GM18526 (cell line): ENCODE results near the gene LCN1.

Experiments used
- POLR2A ChIP-seq: IDR thresholded peaks from 3 replicates; pipeline ENCODE4 v1.6.1; 2011; ENCODE audit not compliant: insufficient read length; ENCODE audit errors: extremely low read depth

The LCN1 gene

GRCh38 chr9:135499326-135500070 is 21.7 kb upstream of the LCN1 start:
- no peak for TF ChIP-seq POLR2A

GRCh38 chr9:135500071-135500524 is 21.1 kb upstream of the LCN1 start:
- no peak for TF ChIP-seq POLR2A

- peak; percentile 82 for TF ChIP-seq POLR2A
These were observed 20.5 kb upstream of the LCN1 start, which contains the start of gene MRPS2 for GRCh38 chr9:135500525-135501260. Gene MRPS2, plus strand, starts transcription at chr9:135500682. Its CDS starts 29 bp downstream, at chr9:135500711.

- no peak for TF ChIP-seq POLR2A
These were observed 19.7 kb upstream of the LCN1 start for GRCh38 chr9:135501261-135502167.

- no peak for TF ChIP-seq POLR2A
These were observed 18.9 kb upstream of the LCN1 start for GRCh38 chr9:135502168-135502872.

- no peak for TF ChIP-seq POLR2A
These were observed 18.3 kb upstream of the LCN1 start for GRCh38 chr9:135502873-135503321.

- TF ChIP-seq POLR2A, result no peak
These were observed 17.6 kb upstream of the LCN1 start for GRCh38 chr9:135503371-135504261.

GRCh38 chr9:135504262-135505243 is 16.7 kb upstream of the LCN1 start:
- no peak for TF ChIP-seq POLR2A

- TF ChIP-seq POLR2A, result no peak
These were observed 15.6 kb upstream of the LCN1 start for GRCh38 chr9:135505406-135506187.

GRCh38 chr9:135506327-135507103 is 14.7 kb upstream of the LCN1 start:
- no peak for TF ChIP-seq POLR2A
